ENCODE results near the gene KLHL42. TPM values are rescaled to one million over a fixed set of nuclear protein-coding genes. Genes with fewer than 3 reads are reported as not detected.

Gene KLHL42
- total RNA-seq, 8 experiments from 2014 or later: 9.3 to 38.5 (median 31.4) TPM

DNA sequence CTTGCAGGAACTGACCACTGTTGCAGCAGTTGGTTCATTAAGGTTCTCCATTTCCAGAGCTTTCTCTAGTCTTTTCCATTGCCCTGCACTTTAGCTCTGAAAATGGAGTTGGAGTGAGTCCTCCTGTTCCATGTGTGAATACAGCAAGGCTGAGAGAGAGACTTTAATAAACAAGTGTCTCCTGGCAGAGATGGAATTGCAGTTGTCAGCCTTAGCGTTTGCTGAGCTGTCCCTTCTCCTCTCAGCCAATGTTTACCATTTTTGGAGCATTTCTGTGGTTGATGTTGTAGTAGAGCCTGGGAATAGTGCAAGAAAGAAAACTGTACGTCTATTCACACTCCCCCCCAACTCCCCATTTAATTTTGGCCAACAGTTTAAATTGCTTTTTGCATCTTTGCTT lies 7.5 kb downstream of the KLHL42 start:
- WGBS, 10 experiments: 17 to 93% (median 74%) methylated on average over 1 to 2 of the region's 2 CpGs; no CpG with 5 or more reads in 4 of the 10 experiments
- no peak overlapping the region for H3K27ac ChIP-seq
- in situ Hi-C loops (cut with MboI; ENCODE audit: low pct_unique_long_range_greater_than_20kb in 2 of 9, low sequenced_read_pairs in 9 of 9, unreplicated experiment in 9 of 9): no loop called here
- ATAC-seq (replicated peaks in 6 of 8): peak in 1 of 8 experiments; percentile 31
- H3K4me3 ChIP-seq: no peak overlapping the region
- H3K4me1 ChIP-seq (replicated peaks in 1 of 2): peaks cover 0 to 6% of the 10 kb centered on the region in 2 donors

GRCh38 chr12:27790179-27790578 lies 10.1 kb downstream of the KLHL42 start:
- Histone ChIP-seq H3K27ac (no peak overlapping the region), H3K4me3 (no peak overlapping the region)

GRCh38 chr12:27794818-27795584 lies 15.0 kb downstream of the KLHL42 start:
- Histone ChIP-seq H3K4me3 (no peak overlapping the region), H3K4me1 (replicated peaks in 1 of 2) (no peaks in the 10 kb centered on the region), H3K27ac (no peak overlapping the region)
- WGBS, 10 experiments: 65 to 97% (median 90%) methylated on average over 2 to 6 of the region's 6 CpGs
- in situ Hi-C loops (cut with MboI; ENCODE audit: low pct_unique_long_range_greater_than_20kb in 2 of 9, low sequenced_read_pairs in 9 of 9, unreplicated experiment in 9 of 9): no loop called here
- ATAC-seq (replicated peaks in 6 of 8): peak in 1 of 8 experiments; percentile 70

More at GRCh38 chr12:27790179-27790578, 10.1 kb downstream of the KLHL42 start:
- in situ Hi-C loops (cut with MboI; ENCODE audit: low pct_unique_long_range_greater_than_20kb in 2 of 9, low sequenced_read_pairs in 9 of 9, unreplicated experiment in 9 of 9): no loop called here
- 100% methylated on average over 1 to 2 of the region's 2 CpGs; no CpG with 5 or more reads in 4 of the 10 experiments for WGBS, 10 experiments
- no peak for ATAC-seq (replicated peaks in 6 of 8)
- H3K4me1 ChIP-seq (replicated peaks in 1 of 2): no peaks in the 10 kb centered on the region

- Histone ChIP-seq H3K4me3 (no peak overlapping the region), H3K27ac (no peak overlapping the region), H3K4me1 (replicated peaks in 1 of 2) (no peaks in the 10 kb centered on the region)
- 67 to 100% (median 95%) methylated on average over 1 to 7 of the region's 7 CpGs; no CpG with 5 or more reads in 1 of the 10 experiments for WGBS, 10 experiments
- ATAC-seq (replicated peaks in 6 of 8): no peak
- in situ Hi-C loops (cut with MboI; ENCODE audit: low pct_unique_long_range_greater_than_20kb in 2 of 9, low sequenced_read_pairs in 9 of 9, unreplicated experiment in 9 of 9): no loop called here
Observed at GRCh38 chr12:27796128-27796527, 16.1 kb downstream of the KLHL42 start.

DNA sequence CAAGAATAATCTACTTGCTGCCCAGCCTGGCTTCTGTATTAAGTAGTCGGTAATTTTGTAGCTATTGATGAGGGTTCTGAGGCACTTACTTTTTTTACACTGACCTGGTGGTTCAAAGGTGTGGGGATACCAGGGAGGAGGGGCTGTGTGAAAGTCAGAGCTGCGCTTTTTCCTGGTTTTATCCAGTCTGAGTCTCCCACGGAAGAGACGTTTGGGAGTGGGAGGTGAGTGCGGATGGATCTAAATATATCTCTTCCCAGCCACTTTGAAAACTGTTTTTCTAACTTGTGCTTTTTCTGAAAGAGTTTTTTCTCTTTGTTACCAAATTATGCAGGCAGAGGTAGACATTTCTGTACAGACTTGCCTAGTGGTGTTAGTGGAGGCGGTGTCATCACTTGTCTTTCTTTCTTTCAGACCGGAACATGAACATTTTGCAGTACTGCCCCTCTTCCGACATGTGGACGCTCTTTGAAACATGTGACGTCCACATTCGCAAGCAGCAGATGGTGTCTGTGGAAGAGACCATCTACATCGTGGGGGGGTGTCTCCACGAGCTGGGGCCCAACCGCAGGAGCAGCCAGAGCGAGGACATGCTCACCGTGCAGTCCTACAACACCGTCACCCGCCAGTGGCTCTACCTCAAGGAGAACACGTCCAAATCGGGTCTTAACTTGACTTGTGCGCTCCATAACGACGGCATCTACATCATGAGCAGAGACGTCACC lies 17.4 kb downstream of the KLHL42 start:
- no peak for ATAC-seq (replicated peaks in 6 of 8)
- in situ Hi-C loops (cut with MboI; ENCODE audit: low pct_unique_long_range_greater_than_20kb in 2 of 9, low sequenced_read_pairs in 9 of 9, unreplicated experiment in 9 of 9): no loop called here
- H3K4me1 ChIP-seq (replicated peaks in 1 of 2): no peaks in the 10 kb centered on the region
- no peak overlapping the region for H3K4me3 ChIP-seq
- H3K27ac ChIP-seq: no peak overlapping the region
- WGBS, 10 experiments: 87 to 100% (median 95%) methylated on average over 1 to 20 of the region's 24 CpGs; no CpG with 5 or more reads in 3 of the 10 experiments

DNA sequence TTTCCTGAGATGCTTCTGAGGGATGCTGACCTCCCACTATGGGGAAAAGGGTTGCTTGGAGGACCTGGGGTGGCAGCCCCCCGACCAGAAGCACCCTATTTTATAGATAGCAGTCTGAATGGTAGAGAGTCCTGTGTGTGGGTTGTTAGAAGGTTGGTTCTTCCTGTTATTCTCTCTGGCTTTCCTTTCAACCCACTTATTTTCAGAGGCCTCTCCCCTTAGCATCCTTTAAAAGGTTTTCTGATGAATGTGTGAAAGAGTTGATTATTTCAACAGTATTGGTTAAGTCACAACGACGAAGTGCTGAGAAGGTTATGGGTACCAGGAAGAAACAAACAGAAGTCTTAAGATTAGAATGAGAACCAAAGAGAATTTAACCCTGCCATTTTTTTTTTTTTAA lies 20.8 kb downstream of the KLHL42 start:
- Histone ChIP-seq H3K4me3 (no peak overlapping the region), H3K27ac (no peak overlapping the region), H3K4me1 (replicated peaks in 1 of 2) (no peaks in the 10 kb centered on the region)
- 45 to 100% (median 95%) methylated on average over 1 to 3 of the region's 3 CpGs; no CpG with 5 or more reads in 1 of the 10 experiments for WGBS, 10 experiments
- no peak for ATAC-seq (replicated peaks in 6 of 8)
- in situ Hi-C loops (cut with MboI; ENCODE audit: low pct_unique_long_range_greater_than_20kb in 2 of 9, low sequenced_read_pairs in 9 of 9, unreplicated experiment in 9 of 9): no loop called here

DNA sequence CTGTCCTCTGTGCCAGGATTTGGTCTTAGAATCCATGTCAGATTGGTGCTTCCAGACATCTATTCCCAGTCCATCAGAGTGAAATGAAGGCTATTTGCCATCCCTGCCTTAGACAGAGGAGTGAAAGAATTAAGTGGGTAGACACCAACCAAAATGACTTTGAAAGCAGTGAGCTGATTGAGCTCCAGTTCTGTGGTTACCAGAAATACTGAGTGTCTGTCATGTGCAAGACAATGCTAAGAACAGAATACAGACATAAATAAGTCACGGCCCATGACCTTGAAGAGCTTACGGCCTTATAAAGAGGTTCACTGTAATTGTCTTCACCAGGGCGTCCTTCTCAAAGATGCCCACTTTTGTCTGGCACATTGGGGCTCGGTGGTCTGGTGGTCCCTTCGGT lies 21.6 kb downstream of the KLHL42 start:
- ATAC-seq (replicated peaks in 6 of 8): no peak
- H3K4me1 ChIP-seq (replicated peaks in 1 of 2): no peaks in the 10 kb centered on the region
- WGBS, 10 experiments: 87 to 98% (median 94%) methylated on average over 2 to 5 of the region's 5 CpGs; no CpG with 5 or more reads in 2 of the 10 experiments
- in situ Hi-C loops (cut with MboI; ENCODE audit: low pct_unique_long_range_greater_than_20kb in 2 of 9, low sequenced_read_pairs in 9 of 9, unreplicated experiment in 9 of 9): no loop called here
- no peak overlapping the region for H3K27ac ChIP-seq
- H3K4me3 ChIP-seq: no peak overlapping the region

- no peak for ATAC-seq (replicated peaks in 6 of 8)
- WGBS, 10 experiments: 44 to 100% (median 81%) methylated on average over 1 to 4 of the region's 4 CpGs
- Histone ChIP-seq H3K4me3 (no peak overlapping the region), H3K27ac (no peak overlapping the region), H3K4me1 (replicated peaks in 1 of 2) (no peaks in the 10 kb centered on the region)
- in situ Hi-C loops (cut with MboI; ENCODE audit: low pct_unique_long_range_greater_than_20kb in 2 of 9, low sequenced_read_pairs in 9 of 9, unreplicated experiment in 9 of 9): no loop called here
Observed at GRCh38 chr12:27802511-27802910, 22.5 kb downstream of the KLHL42 start.

DNA sequence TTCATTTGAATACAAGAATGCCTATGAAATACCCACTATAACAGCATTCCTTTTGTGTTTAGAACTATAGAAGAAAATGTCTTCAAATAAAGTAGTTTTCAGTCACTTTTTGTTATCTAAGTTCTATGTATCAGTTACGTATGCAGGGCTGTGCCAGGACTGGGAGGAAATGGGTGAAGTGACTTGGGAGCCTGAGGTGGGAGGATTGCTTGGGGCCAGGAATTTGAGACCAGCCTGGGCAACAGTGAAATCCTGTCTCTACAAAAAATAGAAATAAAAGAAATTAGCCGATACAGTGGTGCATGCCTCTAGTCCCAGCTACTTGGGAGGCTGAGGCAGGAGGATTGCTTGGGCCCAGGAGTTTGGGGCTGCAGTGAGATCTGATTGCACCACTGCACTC lies 22.9 kb downstream of the KLHL42 start:
- ATAC-seq (replicated peaks in 6 of 8): no peak
- in situ Hi-C loops (cut with MboI; ENCODE audit: low pct_unique_long_range_greater_than_20kb in 2 of 9, low sequenced_read_pairs in 9 of 9, unreplicated experiment in 9 of 9): no loop called here
- Histone ChIP-seq H3K27ac (no peak overlapping the region), H3K4me1 (replicated peaks in 1 of 2) (no peaks in the 10 kb centered on the region), H3K4me3 (no peak overlapping the region)
- 71 to 100% (median 100%) methylated on average over 1 to 2 of the region's 2 CpGs; no CpG with 5 or more reads in 1 of the 10 experiments for WGBS, 10 experiments

DNA sequence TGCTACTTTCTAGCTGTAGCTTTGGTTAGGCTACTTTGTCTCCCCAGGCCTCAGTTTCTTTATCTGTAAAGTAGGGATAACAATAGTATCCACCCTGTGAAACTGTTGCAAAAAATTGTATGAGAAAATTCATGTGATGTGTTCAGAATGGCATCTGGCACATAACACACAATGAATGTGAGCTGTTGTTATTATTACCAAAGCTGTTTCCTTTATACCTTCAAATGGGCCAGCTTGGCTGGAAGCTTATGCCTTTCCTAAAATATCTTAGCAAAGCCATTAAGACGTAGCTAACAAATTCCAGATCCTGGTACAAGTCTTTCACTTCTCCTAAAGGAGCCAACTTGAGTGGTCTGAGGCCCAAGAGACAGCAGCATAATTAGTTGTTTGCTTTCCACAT lies 25.2 kb downstream of the KLHL42 start:
- in situ Hi-C loops (cut with MboI; ENCODE audit: low pct_unique_long_range_greater_than_20kb in 2 of 9, low sequenced_read_pairs in 9 of 9, unreplicated experiment in 9 of 9): no loop called here
- no peak overlapping the region for H3K4me3 ChIP-seq
- H3K27ac ChIP-seq: no peak overlapping the region
- no peak for ATAC-seq (replicated peaks in 6 of 8)
- peaks cover 0 to 2% of the 10 kb centered on the region in 2 donors for H3K4me1 ChIP-seq (replicated peaks in 1 of 2)
- WGBS, 10 experiments: 0 to 100% (median 63%) methylated on average over 1 of the region's 1 CpG; no CpG with 5 or more reads in 5 of the 10 experiments

GRCh38 chr12:27806259-27806658 lies 26.2 kb downstream of the KLHL42 start:
- in situ Hi-C loops (cut with MboI; ENCODE audit: low pct_unique_long_range_greater_than_20kb in 2 of 9, low sequenced_read_pairs in 9 of 9, unreplicated experiment in 9 of 9): no loop called here
- no peak for ATAC-seq (replicated peaks in 6 of 8)

DNA sequence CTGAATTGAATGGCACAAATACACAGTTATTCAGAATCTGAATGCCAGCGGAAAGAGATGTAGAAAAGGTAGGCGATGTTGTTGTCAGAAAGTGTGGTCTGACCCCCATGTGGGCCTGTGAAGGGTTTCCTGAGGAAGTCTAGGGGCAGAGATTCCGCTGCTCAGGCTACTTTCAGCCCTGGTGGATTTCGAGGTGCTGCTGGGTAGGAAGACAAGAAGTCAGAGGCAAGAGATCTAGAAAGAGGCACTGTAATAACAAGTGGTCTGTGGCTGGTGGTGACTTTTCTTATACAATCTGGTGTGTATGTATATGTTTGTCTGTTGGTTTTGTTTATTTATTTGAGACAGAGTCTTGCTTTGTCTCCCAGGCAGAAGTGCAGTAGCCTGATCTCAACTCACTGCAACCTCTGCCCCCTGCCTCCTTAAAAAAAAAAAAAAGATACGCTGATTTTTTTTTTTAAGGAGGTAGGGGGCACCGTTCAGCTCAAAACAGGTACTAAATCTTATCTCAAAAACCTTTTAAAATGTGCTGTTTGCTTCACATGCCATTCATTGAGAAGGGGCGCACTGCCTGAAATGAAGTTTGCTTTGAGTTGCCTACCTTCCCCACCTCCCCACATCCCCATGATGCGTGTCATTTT lies 27.1 kb downstream of the KLHL42 start:
- Histone ChIP-seq H3K4me1 (replicated peaks in 1 of 2) (peaks cover 0 to 2% of the 10 kb centered on the region in 2 donors), H3K4me3 (no peak overlapping the region), H3K27ac (no peak overlapping the region)
- 28 to 92% (median 71%) methylated on average over 2 to 8 of the region's 8 CpGs for WGBS, 10 experiments
- ATAC-seq (replicated peaks in 6 of 8): no peak
- in situ Hi-C loops (cut with MboI; ENCODE audit: low pct_unique_long_range_greater_than_20kb in 2 of 9, low sequenced_read_pairs in 9 of 9, unreplicated experiment in 9 of 9): no loop called here

More at GRCh38 chr12:27806259-27806658, 26.2 kb downstream of the KLHL42 start:
- Histone ChIP-seq H3K27ac (no peak overlapping the region), H3K4me3 (no peak overlapping the region), H3K4me1 (replicated peaks in 1 of 2) (peaks cover 0 to 2% of the 10 kb centered on the region in 2 donors)
- 70 to 100% (median 90%) methylated on average over 1 to 4 of the region's 4 CpGs; no CpG with 5 or more reads in 6 of the 10 experiments for WGBS, 10 experiments

GRCh38 chr12:27808841-27809240 lies 28.8 kb downstream of the KLHL42 start:
- ATAC-seq (replicated peaks in 6 of 8): peak in 5 of 8 experiments; percentile 24 to 87 (median 69)
- in situ Hi-C loops (cut with MboI; ENCODE audit: low pct_unique_long_range_greater_than_20kb in 2 of 9, low sequenced_read_pairs in 9 of 9, unreplicated experiment in 9 of 9): no loop called here
- Histone ChIP-seq H3K4me1 (replicated peaks in 1 of 2) (peaks cover 0 to 2% of the 10 kb centered on the region in 2 donors), H3K27ac (no peak overlapping the region), H3K4me3 (no peak overlapping the region)
- WGBS, 10 experiments: 31 to 75% (median 49%) methylated on average over 2 to 5 of the region's 6 CpGs

Measured in motor neuron (in vitro differentiated cells).